Measurements from ENCODE around the gene CUX1.
"Not testable (repeated sequence)": the region's sequence is repeated elsewhere in the genome, so short reads cannot be mapped to it uniquely, and the experiment has no call there.

CUX1 gene

GRCh38 chr7:101865455-101865854, 48.0 kb downstream of the CUX1 start:
- Histone ChIP-seq H3K9me3 (ENCODE audit: control insufficient read depth in 2 of 2, low read length in 2 of 2) (no peaks in the 10 kb centered on the region), H3K9ac (ENCODE audit: low read length in 2 of 2) (no peak overlapping the region), H3K36me3 (ENCODE audit: control insufficient read depth in 2 of 2, insufficient read depth in 2 of 2, low read length in 2 of 2) (peaks cover 0 to 2% of the 10 kb centered on the region in 2 donors), H3K4me1 (ENCODE audit: control insufficient read depth, insufficient read depth, low read length) (peaks cover 18% of the 10 kb centered on the region), H3K4me3 (ENCODE audit: low read length in 2 of 2) (no peak overlapping the region), H3K27me3 (ENCODE audit: control insufficient read depth in 1 of 2, insufficient read depth in 2 of 2, low read length in 2 of 2) (no peaks in the 10 kb centered on the region), H3K27ac (ENCODE audit: low read length) (no peak overlapping the region)

GRCh38 chr7:101866328-101866727, 48.9 kb downstream of the CUX1 start:
- Histone ChIP-seq H3K9me3 (ENCODE audit: control insufficient read depth in 2 of 2, low read length in 2 of 2) (no peaks in the 10 kb centered on the region), H3K27me3 (ENCODE audit: control insufficient read depth in 1 of 2, insufficient read depth in 2 of 2, low read length in 2 of 2) (no peaks in the 10 kb centered on the region), H3K4me1 (ENCODE audit: control insufficient read depth, insufficient read depth, low read length) (peaks cover 18% of the 10 kb centered on the region), H3K4me3 (ENCODE audit: low read length in 2 of 2) (no peak overlapping the region), H3K36me3 (ENCODE audit: control insufficient read depth in 2 of 2, insufficient read depth in 2 of 2, low read length in 2 of 2) (peaks cover 0 to 2% of the 10 kb centered on the region in 2 donors), H3K27ac (ENCODE audit: low read length) (no peak overlapping the region), H3K9ac (ENCODE audit: low read length in 2 of 2) (no peak overlapping the region)

GRCh38 chr7:101867265-101867664, 49.8 kb downstream of the CUX1 start:
- Histone ChIP-seq H3K27ac (ENCODE audit: low read length) (no peak overlapping the region), H3K27me3 (ENCODE audit: control insufficient read depth in 1 of 2, insufficient read depth in 2 of 2, low read length in 2 of 2) (no peaks in the 10 kb centered on the region), H3K9me3 (ENCODE audit: control insufficient read depth in 2 of 2, low read length in 2 of 2) (no peaks in the 10 kb centered on the region), H3K36me3 (ENCODE audit: control insufficient read depth in 2 of 2, insufficient read depth in 2 of 2, low read length in 2 of 2) (peaks cover 0 to 2% of the 10 kb centered on the region in 2 donors), H3K9ac (ENCODE audit: low read length in 2 of 2) (no peak overlapping the region), H3K4me3 (ENCODE audit: low read length in 2 of 2) (no peak overlapping the region), H3K4me1 (ENCODE audit: control insufficient read depth, insufficient read depth, low read length) (peaks cover 18% of the 10 kb centered on the region)

GRCh38 chr7:101867681-101868080, 50.3 kb downstream of the CUX1 start:
- peaks cover 18% of the 10 kb centered on the region for H3K4me1 ChIP-seq (ENCODE audit: control insufficient read depth, insufficient read depth, low read length)
- not testable (repeated sequence) for H3K27ac ChIP-seq (ENCODE audit: low read length); H3K27me3 ChIP-seq (ENCODE audit: control insufficient read depth in 1 of 2, insufficient read depth in 2 of 2, low read length in 2 of 2); H3K9ac ChIP-seq (ENCODE audit: low read length in 2 of 2); H3K36me3 ChIP-seq (ENCODE audit: control insufficient read depth in 2 of 2, insufficient read depth in 2 of 2, low read length in 2 of 2); H3K4me3 ChIP-seq (ENCODE audit: low read length in 2 of 2); H3K9me3 ChIP-seq (ENCODE audit: control insufficient read depth in 2 of 2, low read length in 2 of 2)

- Histone ChIP-seq H3K4me3 (ENCODE audit: low read length in 2 of 2) (no peak overlapping the region), H3K36me3 (ENCODE audit: control insufficient read depth in 2 of 2, insufficient read depth in 2 of 2, low read length in 2 of 2) (peaks cover 0 to 2% of the 10 kb centered on the region in 2 donors), H3K4me1 (ENCODE audit: control insufficient read depth, insufficient read depth, low read length) (peaks cover 18% of the 10 kb centered on the region), H3K9ac (ENCODE audit: low read length in 2 of 2) (no peak overlapping the region), H3K27me3 (ENCODE audit: control insufficient read depth in 1 of 2, insufficient read depth in 2 of 2, low read length in 2 of 2) (no peaks in the 10 kb centered on the region), H3K9me3 (ENCODE audit: control insufficient read depth in 2 of 2, low read length in 2 of 2) (no peaks in the 10 kb centered on the region), H3K27ac (ENCODE audit: low read length) (no peak overlapping the region)
Observed at GRCh38 chr7:101868191-101868950, 50.9 kb downstream of the CUX1 start.

- Histone ChIP-seq H3K4me3 (ENCODE audit: low read length in 2 of 2) (no peak overlapping the region), H3K4me1 (ENCODE audit: control insufficient read depth, insufficient read depth, low read length) (peaks cover 26% of the 10 kb centered on the region), H3K36me3 (ENCODE audit: control insufficient read depth in 2 of 2, insufficient read depth in 2 of 2, low read length in 2 of 2) (peaks cover 0 to 2% of the 10 kb centered on the region in 2 donors), H3K27ac (ENCODE audit: low read length) (no peak overlapping the region), H3K27me3 (ENCODE audit: control insufficient read depth in 1 of 2, insufficient read depth in 2 of 2, low read length in 2 of 2) (no peaks in the 10 kb centered on the region), H3K9me3 (ENCODE audit: control insufficient read depth in 2 of 2, low read length in 2 of 2) (no peaks in the 10 kb centered on the region), H3K9ac (ENCODE audit: low read length in 2 of 2) (no peak overlapping the region)
Observed at GRCh38 chr7:101869026-101869900, 51.8 kb downstream of the CUX1 start.

- Histone ChIP-seq H3K9me3 (ENCODE audit: control insufficient read depth in 2 of 2, low read length in 2 of 2) (no peaks in the 10 kb centered on the region), H3K27ac (ENCODE audit: low read length) (peak overlapping the region; percentile 12), H3K27me3 (ENCODE audit: control insufficient read depth in 1 of 2, insufficient read depth in 2 of 2, low read length in 2 of 2) (no peaks in the 10 kb centered on the region), H3K36me3 (ENCODE audit: control insufficient read depth in 2 of 2, insufficient read depth in 2 of 2, low read length in 2 of 2) (peaks cover 0 to 2% of the 10 kb centered on the region in 2 donors), H3K4me3 (ENCODE audit: low read length in 2 of 2) (no peak overlapping the region), H3K9ac (ENCODE audit: low read length in 2 of 2) (no peak overlapping the region), H3K4me1 (ENCODE audit: control insufficient read depth, insufficient read depth, low read length) (peaks cover 29% of the 10 kb centered on the region)
Observed at GRCh38 chr7:101869901-101870290, 52.5 kb downstream of the CUX1 start.

- Histone ChIP-seq H3K9ac (ENCODE audit: low read length in 2 of 2) (no peak overlapping the region), H3K4me1 (ENCODE audit: control insufficient read depth, insufficient read depth, low read length) (peaks cover 32% of the 10 kb centered on the region), H3K27ac (ENCODE audit: low read length) (peak overlapping the region; percentile 12), H3K9me3 (ENCODE audit: control insufficient read depth in 2 of 2, low read length in 2 of 2) (no peaks in the 10 kb centered on the region), H3K36me3 (ENCODE audit: control insufficient read depth in 2 of 2, insufficient read depth in 2 of 2, low read length in 2 of 2) (peaks cover 0 to 2% of the 10 kb centered on the region in 2 donors), H3K27me3 (ENCODE audit: control insufficient read depth in 1 of 2, insufficient read depth in 2 of 2, low read length in 2 of 2) (no peaks in the 10 kb centered on the region), H3K4me3 (ENCODE audit: low read length in 2 of 2) (no peak overlapping the region)
Observed at GRCh38 chr7:101870361-101871062, 53.1 kb downstream of the CUX1 start.

GRCh38 chr7:101871351-101871750, 53.9 kb downstream of the CUX1 start:
- Histone ChIP-seq H3K4me1 (ENCODE audit: control insufficient read depth, insufficient read depth, low read length) (peaks cover 35% of the 10 kb centered on the region), H3K9me3 (ENCODE audit: control insufficient read depth in 2 of 2, low read length in 2 of 2) (no peaks in the 10 kb centered on the region), H3K27ac (ENCODE audit: low read length) (no peak overlapping the region), H3K27me3 (ENCODE audit: control insufficient read depth in 1 of 2, insufficient read depth in 2 of 2, low read length in 2 of 2) (no peaks in the 10 kb centered on the region), H3K4me3 (ENCODE audit: low read length in 2 of 2) (no peak overlapping the region), H3K36me3 (ENCODE audit: control insufficient read depth in 2 of 2, insufficient read depth in 2 of 2, low read length in 2 of 2) (no peaks in the 10 kb centered on the region), H3K9ac (ENCODE audit: low read length in 2 of 2) (no peak overlapping the region)

GRCh38 chr7:101874028-101874427, 56.6 kb downstream of the CUX1 start:
- no peaks in the 10 kb centered on the region for H3K36me3 ChIP-seq (ENCODE audit: control insufficient read depth in 2 of 2, insufficient read depth in 2 of 2, low read length in 2 of 2)

More at GRCh38 chr7:101874028-101874427, 56.6 kb downstream of the CUX1 start:
- H3K9ac ChIP-seq (ENCODE audit: low read length in 2 of 2): no peak overlapping the region
- H3K27me3 ChIP-seq (ENCODE audit: control insufficient read depth in 1 of 2, insufficient read depth in 2 of 2, low read length in 2 of 2): no peaks in the 10 kb centered on the region
- H3K4me1 ChIP-seq (ENCODE audit: control insufficient read depth, insufficient read depth, low read length): peaks cover 27% of the 10 kb centered on the region
- no peaks in the 10 kb centered on the region for H3K9me3 ChIP-seq (ENCODE audit: control insufficient read depth in 2 of 2, low read length in 2 of 2)
- no peak overlapping the region for H3K4me3 ChIP-seq (ENCODE audit: low read length in 2 of 2)
- no peak overlapping the region for H3K27ac ChIP-seq (ENCODE audit: low read length)
